Stimulated activated CD4-positive, alpha-beta T cell treated with anti-CD3 and anti-CD28 coated beads, TNF-alpha, amount 100 ng/mL, for 4 hours (primary cell): ENCODE measurements around the gene PPIC.

Experiments
- DNase-seq, 3 experiments: peaks; one replicate each; pipeline ENCODE4 v3.0.0-alpha.2; 2020; ENCODE audit warnings: low read depth in 3 of 3

PPIC gene

GRCh38 chr5:123036391-123037103 lies at the start of gene PPIC:
PPIC (minus strand) TSS chr5:123036725; CDS start chr5:123036625, 100 bp downstream.
- DNase-seq, result no peak

GRCh38 chr5:123085638-123086286 lies 49.2 kb upstream of the PPIC start:
- no peak for DNase-seq

GRCh38 chr5:123084730-123085605 lies 48.4 kb upstream of the PPIC start:
- no peak for DNase-seq

- DNase-seq, result no peak
These were observed 46.8 kb upstream of the PPIC start for GRCh38 chr5:123083298-123083697.

GRCh38 chr5:123080215-123080614 lies 43.7 kb upstream of the PPIC start:
- DNase-seq, result no peak

- no peak for DNase-seq
These were observed 39.1 kb upstream of the PPIC start for GRCh38 chr5:123075521-123076163.

GRCh38 chr5:123068368-123068938 lies 31.9 kb upstream of the PPIC start:
- DNase-seq, result no peak

- no peak for DNase-seq
These were observed 29.5 kb upstream of the PPIC start for GRCh38 chr5:123066016-123066415.

- no peak for DNase-seq
These were observed 22.9 kb upstream of the PPIC start for GRCh38 chr5:123059455-123059854.

GRCh38 chr5:123051206-123051605 lies 14.7 kb upstream of the PPIC start:
- no peak for DNase-seq

- no peak for DNase-seq
These were observed 11.2 kb upstream of the PPIC start for GRCh38 chr5:123047706-123048105.

- no peak for DNase-seq
These were observed 9.7 kb upstream of the PPIC start for GRCh38 chr5:123046222-123046621.

GRCh38 chr5:123044926-123045617 lies 8.5 kb upstream of the PPIC start:
- DNase-seq, result no peak

- DNase-seq, result no peak
These were observed 3.1 kb upstream of the PPIC start for GRCh38 chr5:123039673-123040072.

GRCh38 chr5:123037104-123037418 lies 536 bp upstream of the PPIC start:
- no peak for DNase-seq

- DNase-seq, result no peak
These were observed 571 bp downstream of the PPIC start for GRCh38 chr5:123035918-123036390.

- DNase-seq, result no peak
These were observed 1.1 kb downstream of the PPIC start for GRCh38 chr5:123035360-123035917.

- no peak for DNase-seq
These were observed 3.3 kb downstream of the PPIC start for GRCh38 chr5:123033157-123033671.

- DNase-seq, result no peak
These were observed 8.3 kb downstream of the PPIC start for GRCh38 chr5:123028222-123028621.

- DNase-seq, result no peak
These were observed 21.8 kb downstream of the PPIC start for GRCh38 chr5:123014689-123015088.

- no peak for DNase-seq
These were observed 24.2 kb downstream of the PPIC start for GRCh38 chr5:123012321-123012720.
